ENCODE measurements around the gene CADM1. TPM values are rescaled to one million over a fixed set of nuclear protein-coding genes. Genes with fewer than 3 reads are reported as not detected.

CADM1 gene
- total RNA-seq, 2 donors from 2014 or later = 0.61 to 1.3 TPM

DNA sequence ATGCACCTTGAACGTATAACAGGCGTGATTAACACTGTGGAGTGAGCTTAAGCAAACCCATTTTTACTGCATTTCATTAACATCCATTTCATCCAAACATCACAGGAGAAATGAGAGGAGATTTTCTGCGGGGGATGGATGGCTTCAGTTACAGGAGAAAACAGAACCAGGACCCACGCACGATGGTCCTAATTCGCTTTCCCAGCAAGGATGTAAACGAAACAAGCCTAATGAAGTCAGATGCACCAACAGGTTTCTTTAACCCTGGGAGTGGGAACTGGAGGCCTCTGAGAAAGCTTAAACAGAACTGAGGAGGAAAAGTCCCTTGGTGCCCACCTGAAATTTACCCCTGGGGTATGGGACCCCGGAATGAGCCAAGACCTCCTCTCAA lies 2.7 kb downstream of the CADM1 start:
- Mint-ChIP-seq H3K27me3 (peaks cover 14% of the 10 kb centered on the region), H3K9me3 (no peaks in the 10 kb centered on the region), H3K27ac (no peak overlapping the region), H3K36me3 (ENCODE audit: low read depth) (no peaks in the 10 kb centered on the region), H3K4me3 (no peak overlapping the region), H3K4me1 (no peaks in the 10 kb centered on the region)
- ATAC-seq (replicated peaks) = no peak

DNA sequence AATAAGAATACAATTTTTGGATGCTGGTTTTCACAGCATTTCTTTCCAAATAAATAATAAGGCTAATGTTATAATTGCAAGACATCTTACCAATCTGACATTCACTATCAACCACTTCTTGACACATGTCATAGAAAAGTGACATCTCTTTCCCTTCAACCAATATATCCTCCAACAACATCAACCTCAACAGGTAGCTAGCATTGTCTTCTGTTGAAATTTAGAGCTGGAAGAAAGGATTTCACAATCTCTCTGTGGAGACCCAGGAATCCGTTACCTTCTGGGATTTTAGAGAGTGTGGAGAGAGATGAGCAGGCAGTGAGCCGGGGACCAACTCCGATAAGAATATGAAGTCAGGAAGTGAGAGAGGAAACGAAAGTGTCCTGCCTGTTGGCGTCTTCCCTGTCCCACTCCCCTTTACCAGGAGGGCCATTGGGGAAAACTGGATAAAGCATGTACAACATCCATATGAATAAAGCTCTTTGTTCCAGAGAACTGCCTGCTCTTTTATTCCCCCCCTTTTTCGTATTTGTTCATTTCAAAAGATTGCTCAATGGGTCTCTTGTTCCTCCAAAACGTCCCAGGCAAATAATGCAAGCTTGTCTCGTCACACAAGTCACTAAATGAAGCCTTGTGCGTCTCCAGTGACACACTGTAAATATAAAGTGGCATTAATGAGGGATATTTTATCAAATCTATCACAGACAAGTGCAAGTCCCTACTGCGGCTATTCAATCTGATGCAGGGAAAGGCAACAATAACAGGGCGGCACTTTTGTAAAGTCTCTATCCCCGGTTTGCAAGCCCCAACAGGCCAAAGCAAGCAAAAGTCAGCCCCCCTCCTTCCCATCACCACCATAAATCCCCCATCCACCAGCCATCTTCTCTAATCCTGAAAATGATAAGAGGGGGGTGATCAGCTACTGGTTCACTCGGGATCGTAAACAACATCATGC lies 3.4 kb downstream of the CADM1 start:
- no peak overlapping the region for H3K27ac Mint-ChIP-seq
- H3K36me3 Mint-ChIP-seq (ENCODE audit: low read depth) = no peaks in the 10 kb centered on the region
- no peak overlapping the region for H3K4me3 Mint-ChIP-seq
- peaks cover 20% of the 10 kb centered on the region for H3K27me3 Mint-ChIP-seq
- ATAC-seq (replicated peaks) = no peak
- no peaks in the 10 kb centered on the region for H3K4me1 Mint-ChIP-seq
- H3K9me3 Mint-ChIP-seq = peaks cover 4% of the 10 kb centered on the region

DNA sequence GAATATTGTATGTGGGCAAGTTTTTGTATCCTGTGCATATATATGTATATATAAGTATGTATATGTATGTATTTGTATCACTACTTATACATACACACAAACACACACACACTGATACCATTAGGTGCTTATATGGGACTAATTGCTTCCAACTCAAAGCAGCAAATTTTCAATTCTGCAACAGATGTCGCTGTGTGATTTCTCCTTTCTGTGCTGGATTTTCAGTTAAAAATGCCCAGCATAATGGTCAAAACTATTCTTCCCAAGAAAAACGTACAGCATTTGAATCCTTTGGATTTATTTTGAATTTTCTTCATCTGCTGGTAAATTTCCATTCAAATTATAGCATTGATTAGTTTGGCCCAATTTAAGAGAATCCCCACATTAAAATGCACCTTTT lies 4.3 kb downstream of the CADM1 start:
- no peak for ATAC-seq (replicated peaks)
- H3K4me3 Mint-ChIP-seq = no peak overlapping the region
- H3K4me1 Mint-ChIP-seq = no peaks in the 10 kb centered on the region
- peaks cover 4% of the 10 kb centered on the region for H3K9me3 Mint-ChIP-seq
- no peak overlapping the region for H3K27ac Mint-ChIP-seq
- H3K36me3 Mint-ChIP-seq (ENCODE audit: low read depth) = no peaks in the 10 kb centered on the region
- H3K27me3 Mint-ChIP-seq = peaks cover 15% of the 10 kb centered on the region

DNA sequence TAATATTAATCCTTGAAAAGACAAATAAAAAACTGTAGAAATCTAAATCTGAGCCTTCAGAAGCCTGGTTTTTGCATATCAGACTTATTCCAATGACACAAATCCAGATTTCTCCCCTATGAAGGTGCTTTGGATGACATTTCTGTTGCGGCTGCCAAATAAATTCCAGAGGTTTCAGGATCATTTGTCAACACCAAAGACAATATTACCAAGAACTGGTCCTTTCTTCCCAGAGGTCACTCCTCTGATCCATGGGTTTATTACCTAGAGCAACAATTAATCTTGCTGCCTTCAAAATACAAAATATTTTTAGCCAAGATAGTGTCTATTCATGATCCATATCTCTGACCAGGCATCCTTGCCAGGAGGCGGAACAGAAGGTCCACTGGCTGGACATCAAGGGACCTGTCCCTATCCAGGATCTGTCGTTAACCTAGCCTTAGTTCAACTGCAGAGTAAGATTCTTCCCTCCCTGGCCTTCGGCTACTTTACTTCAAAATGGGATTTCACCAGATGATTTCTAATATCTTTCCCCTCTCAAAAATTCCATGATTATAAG lies 4.9 kb downstream of the CADM1 start:
- H3K36me3 Mint-ChIP-seq (ENCODE audit: low read depth) = no peaks in the 10 kb centered on the region

DNA sequence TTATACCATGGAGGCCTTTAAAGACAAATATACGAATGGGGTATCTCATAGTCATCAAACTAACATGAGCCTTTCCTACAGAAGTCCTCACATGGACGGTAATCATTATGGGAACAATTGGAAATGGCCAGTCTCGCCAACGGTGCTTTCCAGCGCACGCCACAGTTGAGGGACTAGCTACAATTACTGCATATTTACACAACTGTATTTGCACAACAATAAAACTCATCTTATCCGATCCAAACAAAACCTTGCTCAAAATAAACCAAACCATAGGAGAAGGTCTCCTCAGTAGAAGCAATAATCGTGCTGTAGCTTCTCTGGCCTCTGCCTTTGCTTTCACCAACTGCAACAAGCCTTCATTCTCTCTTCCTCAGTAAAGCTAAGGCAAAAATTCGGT lies 5.9 kb downstream of the CADM1 start:
- H3K27me3 Mint-ChIP-seq = peaks cover 12% of the 10 kb centered on the region
- no peak overlapping the region for H3K27ac Mint-ChIP-seq
- H3K4me1 Mint-ChIP-seq = no peaks in the 10 kb centered on the region
- ATAC-seq (replicated peaks) = no peak
- H3K9me3 Mint-ChIP-seq = peaks cover 4% of the 10 kb centered on the region
- no peak overlapping the region for H3K4me3 Mint-ChIP-seq
- H3K36me3 Mint-ChIP-seq (ENCODE audit: low read depth) = no peaks in the 10 kb centered on the region

More for the DNA sequence above, 4.9 kb downstream of the CADM1 start:
- no peak overlapping the region for H3K27ac Mint-ChIP-seq
- peaks cover 12% of the 10 kb centered on the region for H3K27me3 Mint-ChIP-seq
- H3K4me1 Mint-ChIP-seq = no peaks in the 10 kb centered on the region
- H3K9me3 Mint-ChIP-seq = peaks cover 4% of the 10 kb centered on the region
- H3K4me3 Mint-ChIP-seq = no peak overlapping the region
- no peak for ATAC-seq (replicated peaks)

DNA sequence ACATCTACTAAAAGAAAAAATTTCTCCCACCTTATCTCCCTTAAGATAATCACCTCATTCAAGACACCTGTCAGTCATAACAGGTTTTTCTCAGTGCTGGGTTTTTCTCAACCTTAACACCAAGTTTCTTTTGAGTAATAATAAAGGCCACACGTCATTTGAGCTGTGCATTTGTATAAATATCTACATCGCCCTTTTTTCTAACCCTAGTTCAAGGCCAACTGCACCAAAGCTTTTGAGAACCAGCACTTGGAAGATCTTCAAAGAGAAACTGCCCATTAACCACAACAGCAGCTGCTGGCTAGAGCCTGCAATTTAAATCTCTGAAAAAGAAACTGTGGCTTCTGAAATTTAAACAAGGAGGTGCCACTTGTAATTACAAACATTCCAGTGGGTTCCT lies 6.9 kb downstream of the CADM1 start:
- H3K27me3 Mint-ChIP-seq = peaks cover 15% of the 10 kb centered on the region
- peaks cover 4% of the 10 kb centered on the region for H3K9me3 Mint-ChIP-seq
- ATAC-seq (replicated peaks) = no peak
- H3K4me3 Mint-ChIP-seq = no peak overlapping the region
- no peak overlapping the region for H3K27ac Mint-ChIP-seq
- no peaks in the 10 kb centered on the region for H3K36me3 Mint-ChIP-seq (ENCODE audit: low read depth)
- H3K4me1 Mint-ChIP-seq = no peaks in the 10 kb centered on the region

DNA sequence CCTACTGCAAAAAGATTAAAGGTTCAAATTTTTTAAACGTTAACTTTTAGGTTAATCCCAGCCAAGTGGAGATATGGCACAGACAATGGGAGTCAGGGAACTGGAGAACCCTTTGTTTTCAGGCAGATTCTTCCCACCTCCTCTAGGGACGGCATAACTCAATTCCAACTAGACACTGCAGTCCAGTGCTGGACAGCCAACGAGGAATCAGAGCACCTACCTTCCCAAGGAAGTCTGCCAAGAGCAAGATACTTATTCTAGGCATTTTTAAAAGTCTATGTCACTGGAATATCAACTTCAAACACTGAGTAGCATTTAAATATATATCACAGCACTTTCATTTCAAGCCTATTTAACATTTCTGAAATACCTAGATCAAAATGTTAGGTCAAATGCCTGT lies 7.3 kb downstream of the CADM1 start:
- H3K9me3 Mint-ChIP-seq = peaks cover 4% of the 10 kb centered on the region

DNA sequence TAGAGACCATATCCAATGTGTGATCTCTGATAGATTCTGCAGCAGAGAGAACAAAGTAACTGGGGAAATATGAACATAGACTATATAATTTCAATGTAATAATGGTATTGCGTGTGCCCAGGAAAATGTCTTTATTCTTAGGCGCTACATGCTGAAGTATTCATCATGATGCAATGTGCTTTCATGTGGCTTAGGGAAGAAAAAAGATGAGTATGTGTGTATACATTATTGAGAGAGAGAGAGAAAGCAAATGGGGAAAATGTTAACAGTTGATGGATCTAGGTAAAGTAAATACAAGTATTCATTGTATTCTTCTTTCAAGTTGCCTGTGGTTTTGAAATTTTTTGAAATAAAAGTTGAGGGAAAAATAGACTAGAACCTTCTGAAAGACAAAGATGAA lies 10.3 kb downstream of the CADM1 start:
- no peaks in the 10 kb centered on the region for H3K36me3 Mint-ChIP-seq (ENCODE audit: low read depth)
- no peak for ATAC-seq (replicated peaks)
- H3K4me3 Mint-ChIP-seq = no peak overlapping the region
- H3K27me3 Mint-ChIP-seq = peaks cover 28% of the 10 kb centered on the region
- peaks cover 15% of the 10 kb centered on the region for H3K9me3 Mint-ChIP-seq
- no peaks in the 10 kb centered on the region for H3K4me1 Mint-ChIP-seq
- H3K27ac Mint-ChIP-seq = no peak overlapping the region

More for the DNA sequence above, 7.3 kb downstream of the CADM1 start:
- no peak for ATAC-seq (replicated peaks)
- Mint-ChIP-seq H3K4me1 (no peaks in the 10 kb centered on the region), H3K36me3 (ENCODE audit: low read depth) (no peaks in the 10 kb centered on the region), H3K27ac (no peak overlapping the region), H3K4me3 (no peak overlapping the region), H3K27me3 (peaks cover 15% of the 10 kb centered on the region)

DNA sequence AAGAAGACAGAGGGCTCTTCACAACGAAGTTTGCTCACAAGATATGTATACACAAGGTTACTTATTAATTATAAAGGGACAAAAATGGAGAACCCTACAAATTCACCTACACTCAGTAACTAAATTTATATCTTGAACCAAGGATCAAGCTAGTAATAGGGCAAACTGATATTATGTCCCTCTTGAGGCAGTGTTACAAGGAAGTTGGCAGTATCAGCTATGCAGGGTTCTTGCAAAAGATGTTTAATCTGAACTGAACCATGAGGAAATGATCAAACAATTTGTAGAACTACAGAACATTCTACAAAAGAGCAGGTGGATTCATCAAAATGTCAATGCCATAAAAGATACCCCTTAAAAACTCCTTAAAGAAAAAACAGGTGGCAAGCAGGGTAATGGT lies 10.7 kb downstream of the CADM1 start:
- no peak overlapping the region for H3K27ac Mint-ChIP-seq
- peaks cover 27% of the 10 kb centered on the region for H3K27me3 Mint-ChIP-seq
- H3K4me3 Mint-ChIP-seq = no peak overlapping the region
- H3K36me3 Mint-ChIP-seq (ENCODE audit: low read depth) = no peaks in the 10 kb centered on the region
- H3K9me3 Mint-ChIP-seq = peaks cover 15% of the 10 kb centered on the region
- H3K4me1 Mint-ChIP-seq = no peaks in the 10 kb centered on the region
- no peak for ATAC-seq (replicated peaks)

DNA sequence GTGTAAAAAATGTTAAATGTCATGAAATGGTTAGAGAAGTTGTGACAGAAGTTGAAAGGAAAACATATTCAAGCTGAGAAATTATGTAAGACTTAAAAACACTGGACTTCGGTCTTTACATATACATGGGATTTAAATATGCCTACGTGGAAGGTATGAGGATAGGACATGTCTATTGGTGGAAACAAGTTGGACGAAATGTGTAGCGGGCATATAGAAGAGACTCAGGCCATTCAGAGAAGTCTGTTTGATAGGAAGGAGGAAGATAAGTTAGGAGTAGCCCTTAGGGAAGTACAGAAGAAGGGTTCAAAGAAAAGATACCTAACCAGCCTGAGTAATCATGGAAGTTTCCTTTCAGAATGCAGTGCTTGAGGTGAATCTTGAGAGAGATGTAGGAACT lies 14.7 kb downstream of the CADM1 start:
- Mint-ChIP-seq H3K4me3 (no peak overlapping the region), H3K27me3 (peaks cover 27% of the 10 kb centered on the region), H3K9me3 (peaks cover 14% of the 10 kb centered on the region), H3K4me1 (no peaks in the 10 kb centered on the region), H3K27ac (no peak overlapping the region), H3K36me3 (ENCODE audit: low read depth) (no peaks in the 10 kb centered on the region)
- no peak for ATAC-seq (replicated peaks)

DNA sequence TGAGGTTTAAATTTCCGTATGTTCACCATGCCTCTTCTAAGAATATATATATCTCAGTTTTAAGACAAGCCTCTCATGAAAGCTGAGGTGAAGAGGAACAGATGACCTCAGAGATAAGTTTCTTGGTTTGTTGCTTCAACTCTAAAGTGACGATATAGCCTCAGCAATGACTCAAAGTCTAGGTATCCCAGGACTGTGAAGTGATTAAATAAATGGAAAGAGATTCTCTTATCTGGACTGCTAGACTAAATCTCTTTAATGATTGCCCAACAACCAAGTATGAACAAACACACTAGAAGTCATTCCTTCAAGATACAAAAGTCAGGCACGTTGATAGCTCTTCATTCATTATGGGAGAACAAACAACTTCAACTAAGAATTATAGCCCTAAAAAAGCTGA lies 15.3 kb downstream of the CADM1 start:
- Mint-ChIP-seq H3K27ac (no peak overlapping the region), H3K9me3 (peaks cover 14% of the 10 kb centered on the region), H3K27me3 (peaks cover 27% of the 10 kb centered on the region), H3K4me3 (no peak overlapping the region), H3K4me1 (no peaks in the 10 kb centered on the region), H3K36me3 (ENCODE audit: low read depth) (no peaks in the 10 kb centered on the region)
- ATAC-seq (replicated peaks) = no peak

DNA sequence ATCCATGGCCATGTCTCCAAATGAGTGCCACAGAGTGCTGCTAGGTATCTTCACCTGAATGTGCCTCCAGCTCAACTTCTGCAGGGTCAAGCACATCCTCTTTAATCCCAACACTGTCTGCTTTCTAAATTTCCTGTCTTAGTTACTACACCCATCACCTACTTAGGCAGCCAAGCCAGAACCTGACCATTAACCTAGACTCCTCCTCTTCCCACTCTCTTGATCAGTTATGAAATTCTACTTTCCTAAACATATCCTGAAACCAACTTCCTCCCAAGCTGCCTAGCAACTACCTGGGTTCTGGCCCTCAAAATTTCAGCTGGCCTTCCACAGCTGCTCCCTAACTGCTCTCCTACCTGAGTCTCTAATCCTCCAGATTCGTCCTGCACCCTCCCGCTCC lies 22.7 kb downstream of the CADM1 start:
- H3K4me1 Mint-ChIP-seq = no peaks in the 10 kb centered on the region
- H3K27me3 Mint-ChIP-seq = peaks cover 8% of the 10 kb centered on the region
- H3K27ac Mint-ChIP-seq = no peak overlapping the region
- H3K4me3 Mint-ChIP-seq = no peak overlapping the region
- ATAC-seq (replicated peaks) = no peak
- no peaks in the 10 kb centered on the region for H3K36me3 Mint-ChIP-seq (ENCODE audit: low read depth)
- peaks cover 3% of the 10 kb centered on the region for H3K9me3 Mint-ChIP-seq

DNA sequence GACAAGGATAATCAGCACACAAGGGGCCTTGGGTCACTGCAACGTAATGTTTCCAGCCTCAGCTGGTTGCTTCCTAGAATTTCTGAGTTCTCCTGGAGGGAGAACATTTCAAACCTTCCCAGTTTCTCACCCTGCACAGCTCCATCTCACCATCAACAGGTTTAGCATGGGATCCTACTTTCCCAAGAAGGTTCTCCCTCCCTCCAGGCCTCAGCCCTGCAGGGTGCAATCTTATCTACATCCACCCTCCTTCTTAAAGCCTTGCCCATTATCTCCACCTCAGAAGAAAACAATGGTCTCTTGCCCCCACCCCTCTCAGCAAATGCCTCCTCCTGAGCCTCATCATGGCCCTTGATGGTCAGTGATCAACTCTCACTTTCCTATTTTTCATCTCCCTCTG lies 23.6 kb downstream of the CADM1 start:
- H3K9me3 Mint-ChIP-seq = peaks cover 3% of the 10 kb centered on the region
- no peaks in the 10 kb centered on the region for H3K4me1 Mint-ChIP-seq
- H3K4me3 Mint-ChIP-seq = no peak overlapping the region
- H3K36me3 Mint-ChIP-seq (ENCODE audit: low read depth) = no peaks in the 10 kb centered on the region
- ATAC-seq (replicated peaks) = no peak
- peaks cover 3% of the 10 kb centered on the region for H3K27me3 Mint-ChIP-seq
- no peak overlapping the region for H3K27ac Mint-ChIP-seq

DNA sequence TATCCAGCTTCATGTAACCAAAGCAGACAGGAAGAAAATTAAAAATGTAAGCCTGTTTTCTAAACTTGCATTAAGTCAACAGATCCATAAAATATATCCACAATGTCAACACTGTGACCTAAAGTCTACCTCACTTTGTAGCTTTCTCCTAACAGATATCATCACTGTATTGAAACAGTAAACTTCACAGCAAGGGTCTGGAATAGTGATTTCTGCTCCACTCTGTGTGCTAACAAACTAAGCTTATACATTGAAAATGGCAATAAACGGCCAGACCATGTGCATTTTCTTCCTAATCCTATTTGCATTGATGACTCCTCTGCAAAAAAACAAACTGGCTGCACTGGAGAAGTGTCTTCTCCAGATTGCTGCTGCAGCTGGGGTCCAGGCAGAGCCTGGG lies 26.8 kb downstream of the CADM1 start:
- no peak overlapping the region for H3K27ac Mint-ChIP-seq
- H3K36me3 Mint-ChIP-seq (ENCODE audit: low read depth) = no peaks in the 10 kb centered on the region
- no peak for ATAC-seq (replicated peaks)
- H3K27me3 Mint-ChIP-seq = no peaks in the 10 kb centered on the region
- H3K9me3 Mint-ChIP-seq = no peaks in the 10 kb centered on the region
- H3K4me1 Mint-ChIP-seq = no peaks in the 10 kb centered on the region
- no peak overlapping the region for H3K4me3 Mint-ChIP-seq
